GM12892 (cell line): ENCODE measurements around the gene NOXO1.

Source experiments
- POLR2A ChIP-seq: IDR thresholded peaks from 2 replicates; pipeline ENCODE4 v1.6.1; 2011; ENCODE audit warnings: low read depth, low read length, control low read depth
- POLR2AphosphoS5 ChIP-seq: IDR thresholded peaks from 2 replicates; pipeline ENCODE4 v1.6.1; 2011; ENCODE audit warnings: low read depth, low read length, control low read depth
- TAF1 ChIP-seq: IDR thresholded peaks from 2 replicates; pipeline ENCODE4 v1.6.1; 2011; ENCODE audit warnings: low read depth, mild to moderate bottlenecking, control low read depth, low read length, borderline replicate concordance

DNA sequence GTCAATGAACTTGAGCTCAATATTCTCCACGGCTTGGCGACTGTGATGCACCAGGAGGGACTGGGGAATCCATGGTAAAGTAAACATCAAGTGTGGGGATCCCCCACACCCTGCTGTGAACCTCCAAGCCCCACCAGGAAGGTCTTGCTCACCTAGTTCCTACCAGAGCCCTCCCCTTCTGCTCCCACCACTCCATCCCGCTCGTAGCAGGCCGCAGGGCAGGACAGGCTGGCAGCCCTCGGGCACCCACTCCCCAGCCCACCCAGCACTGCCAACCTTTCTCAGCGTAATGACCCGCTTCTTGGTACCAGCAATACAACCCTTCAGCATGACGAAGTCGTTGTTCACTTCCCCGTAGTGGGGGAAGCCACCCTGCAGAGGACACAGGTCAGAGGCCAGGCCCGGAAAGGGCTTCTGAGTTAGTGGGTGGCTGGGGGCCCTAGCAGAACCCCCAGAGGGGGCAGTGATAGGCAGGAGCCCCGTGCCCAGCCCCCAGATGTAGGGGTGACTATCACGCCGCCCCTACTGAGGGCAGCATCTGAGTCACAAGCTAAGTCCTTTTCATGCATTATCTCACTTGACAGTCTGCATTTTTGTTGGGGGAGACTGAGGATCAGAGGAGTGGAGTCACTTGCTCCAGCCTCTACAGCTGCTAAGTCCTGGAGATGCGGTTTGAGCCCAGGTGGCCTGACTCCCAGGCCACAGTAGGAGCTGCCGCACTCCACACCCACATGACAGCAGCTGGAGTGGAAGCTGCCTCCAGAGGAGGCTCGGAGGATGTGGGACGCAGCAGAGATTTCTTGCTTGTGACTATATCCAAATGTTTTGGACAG is 35.5 kb downstream of the NOXO1 start:
- TF ChIP-seq TAF1, result no peak
- TF ChIP-seq POLR2A, result no peak
- no peak for TF ChIP-seq POLR2AphosphoS5
